H9 (cell line): Measurements from ENCODE around the gene SPATA17. TPM values are rescaled to one million over a fixed set of nuclear protein-coding genes. Genes with fewer than 3 reads are reported as not detected.

Source experiments
- DNase-seq: peaks from one replicate; pipeline ENCODE4 v3.0.0-alpha.2; 2017
- H2AFZ ChIP-seq: one replicate; pipeline ENCODE4 v1.6.1; 2013; ENCODE audit warnings: mild to moderate bottlenecking, low read length, control low read depth, moderate library complexity
- H2AK5ac ChIP-seq: 2 replicates; pipeline ENCODE4 v1.6.1; 2013; ENCODE audit warnings: low read length, control low read depth, mixed read lengths; ENCODE audit not compliant: insufficient read length
- H2BK120ac ChIP-seq: one replicate; pipeline ENCODE4 v1.6.1; 2013; ENCODE audit warnings: low read depth, mild to moderate bottlenecking, low read length, control low read depth, inconsistent platforms; ENCODE audit not compliant: poor library complexity, severe bottlenecking
- H2BK12ac ChIP-seq: 2 replicates; pipeline ENCODE4 v1.6.1; 2013; ENCODE audit warnings: low read length, control low read depth, mixed read lengths, low read depth; ENCODE audit not compliant: insufficient read length
- H2BK15ac ChIP-seq: 2 replicates; pipeline ENCODE4 v1.6.1; 2013; ENCODE audit warnings: low read depth, low read length, control low read depth
- H2BK20ac ChIP-seq: one replicate; pipeline ENCODE4 v1.6.1; 2013; ENCODE audit warnings: low read depth, mild to moderate bottlenecking, low read length, control low read depth, inconsistent platforms; ENCODE audit not compliant: poor library complexity, severe bottlenecking
- H2BK5ac ChIP-seq: 2 replicates; pipeline ENCODE4 v1.6.1; 2013; ENCODE audit warnings: low read length, control low read depth, mixed read lengths; ENCODE audit not compliant: insufficient read length
- H3K14ac ChIP-seq: 2 replicates; pipeline ENCODE4 v1.6.1; 2013; ENCODE audit warnings: low read length, control low read depth; ENCODE audit not compliant: insufficient read depth
- H3K18ac ChIP-seq: 2 replicates; pipeline ENCODE4 v1.6.1; 2013; ENCODE audit warnings: low read depth, mild to moderate bottlenecking, mixed read lengths, low read length, control low read depth; ENCODE audit not compliant: insufficient read length
- H3K23ac ChIP-seq: 2 replicates; pipeline ENCODE4 v1.6.1; 2013; ENCODE audit warnings: low read length, control low read depth, mixed read lengths, low read depth; ENCODE audit not compliant: insufficient read length
- H3K23me2 ChIP-seq: 2 replicates; pipeline ENCODE4 v1.6.1; 2013; ENCODE audit warnings: low read depth, mild to moderate bottlenecking, mixed read lengths, low read length, control low read depth; ENCODE audit not compliant: insufficient read length, poor library complexity, severe bottlenecking
- H3K27ac ChIP-seq: 2 replicates; pipeline ENCODE4 v1.5.1; 2013; ENCODE audit warnings: low read length, control low read depth, mixed read lengths, low read depth; ENCODE audit not compliant: insufficient read length
- H3K27me3 ChIP-seq: 2 replicates; pipeline ENCODE4 v1.6.1; 2013; ENCODE audit warnings: low read length, control low read depth, inconsistent platforms; ENCODE audit not compliant: insufficient read depth
- H3K4ac ChIP-seq: 2 replicates; pipeline ENCODE4 v1.6.1; 2013; ENCODE audit warnings: low read depth, mild to moderate bottlenecking, control low read depth, inconsistent platforms, low read length, moderate library complexity
- H3K4me1 ChIP-seq: 2 replicates; pipeline ENCODE4 v1.6.1; 2013; ENCODE audit warnings: low read length, control low read depth, inconsistent platforms; ENCODE audit not compliant: insufficient read depth
- H3K4me2 ChIP-seq: 2 replicates; pipeline ENCODE4 v1.6.1; 2013; ENCODE audit warnings: low read length, control low read depth, mixed read lengths; ENCODE audit not compliant: insufficient read length, insufficient read depth
- H3K56ac ChIP-seq: 2 replicates; pipeline ENCODE4 v1.6.1; 2013; ENCODE audit warnings: low read depth, mild to moderate bottlenecking, mixed read lengths, low read length, control low read depth; ENCODE audit not compliant: insufficient read length
- H3K79me1 ChIP-seq: 2 replicates; pipeline ENCODE4 v1.6.1; 2013; ENCODE audit warnings: low read depth, mild to moderate bottlenecking, moderate library complexity, low read length, control low read depth, inconsistent platforms; ENCODE audit not compliant: insufficient read depth, poor library complexity, severe bottlenecking
- H3K79me2 ChIP-seq: 2 replicates; pipeline ENCODE4 v1.6.1; 2013; ENCODE audit warnings: low read length, control low read depth, inconsistent platforms; ENCODE audit not compliant: insufficient read depth
- H3K9ac ChIP-seq: 2 replicates; pipeline ENCODE4 v1.6.1; 2013; ENCODE audit warnings: low read length, control low read depth, mixed read lengths; ENCODE audit not compliant: insufficient read length; ENCODE audit errors: extremely low read depth
- H3K9me3 ChIP-seq: one replicate; pipeline ENCODE4 v1.6.1; 2013; ENCODE audit warnings: low read depth, low read length, inconsistent platforms; ENCODE audit not compliant: control insufficient read depth
- H3T11ph ChIP-seq: one replicate; pipeline ENCODE4 v1.6.1; 2013; ENCODE audit warnings: mild to moderate bottlenecking, low read length, control low read depth, inconsistent platforms
- H4K20me1 ChIP-seq: one replicate; pipeline ENCODE4 v1.6.1; 2013; ENCODE audit not compliant: control insufficient read depth, insufficient read length, insufficient read depth
- H4K5ac ChIP-seq: 2 replicates; pipeline ENCODE4 v1.6.1; 2013; ENCODE audit warnings: low read depth, mild to moderate bottlenecking, mixed read lengths, low read length, control low read depth; ENCODE audit not compliant: insufficient read length
- H4K8ac ChIP-seq: replicated peaks from 2 replicates; pipeline ENCODE4 v1.6.1; 2013; ENCODE audit warnings: low read length, control low read depth, mixed read lengths, low read depth; ENCODE audit not compliant: insufficient read length
- H4K91ac ChIP-seq: 2 replicates; pipeline ENCODE4 v1.6.1; 2013; ENCODE audit warnings: low read depth, mild to moderate bottlenecking, moderate library complexity, mixed read lengths, low read length, control low read depth; ENCODE audit not compliant: insufficient read length
- H3K27ac Mint-ChIP-seq, 3 experiments: 2 replicates in 2 of 3; 3 replicates in 1 of 3; pipeline ENCODE4 v1.8.0; 2020 to 2021; ENCODE audit warnings: mixed read lengths in 3 of 3, mild to moderate bottlenecking in 1 of 3, moderate library complexity in 1 of 3
- H3K27me3 Mint-ChIP-seq: 2 replicates; pipeline ENCODE4 v1.8.0; 2021; ENCODE audit warnings: low read depth, mild to moderate bottlenecking, moderate library complexity, mixed read lengths
- H3K36me3 Mint-ChIP-seq, 3 experiments: 2 replicates in 2 of 3; 3 replicates in 1 of 3; pipeline ENCODE4 v1.8.0; 2020 to 2021; ENCODE audit warnings: low read depth in 3 of 3, mixed read lengths in 3 of 3; ENCODE audit not compliant: insufficient read depth in 1 of 3
- H3K4me1 Mint-ChIP-seq, 2 experiments: 2 replicates each; pipeline ENCODE4 v1.8.0; 2020; ENCODE audit warnings: mixed read lengths in 2 of 2
- H3K4me3 Mint-ChIP-seq, 2 experiments: 2 replicates in 1 of 2; 3 replicates in 1 of 2; pipeline ENCODE4 v1.8.0; 2020 to 2021; ENCODE audit warnings: mild to moderate bottlenecking in 2 of 2, mixed read lengths in 2 of 2, moderate library complexity in 1 of 2
- H3K9me3 Mint-ChIP-seq, 2 experiments: 2 replicates in 1 of 2; 3 replicates in 1 of 2; pipeline ENCODE4 v1.8.0; 2020; ENCODE audit warnings: mild to moderate bottlenecking in 2 of 2, mixed read lengths in 2 of 2, moderate library complexity in 1 of 2
- CTCF ChIP-seq: fragments of 200-600 bp; sonication (generic); conservative IDR thresholded peaks from 3 replicates; pipeline ENCODE4 v1.8.0; 2021; ENCODE audit warnings: antibody characterized with exemption, mild to moderate bottlenecking
- total RNA-seq: library from RNA; stranded (reverse); gene quantifications from 2 replicates; pipeline ENCODE4 v1.2.1, GENCODE V29; 2021

Gene SPATA17
- total RNA-seq, 1 experiment from 2014 or later: 0.44 TPM

- Histone ChIP-seq H3K4me2 (no peak overlapping the region), H3K18ac (no peak overlapping the region), H4K20me1 (no peaks in the 10 kb centered on the region), H3K4ac (no peak overlapping the region), H3K27ac (no peak overlapping the region), H2AK5ac (no peak overlapping the region), H2BK5ac (no peak overlapping the region), H2BK20ac (no peak overlapping the region), H3K27me3 (no peaks in the 10 kb centered on the region), H2BK120ac (no peak overlapping the region), H4K5ac (no peak overlapping the region), H3T11ph (no peak overlapping the region), H3K9ac (no peak overlapping the region), H3K79me1 (no peaks in the 10 kb centered on the region), H3K14ac (no peak overlapping the region), H3K4me1 (no peaks in the 10 kb centered on the region), H4K8ac (no peak overlapping the region), H4K91ac (no peak overlapping the region), H3K79me2 (no peaks in the 10 kb centered on the region), H3K56ac (no peak overlapping the region), H2BK15ac (no peak overlapping the region), H3K23ac (no peak overlapping the region), H3K23me2 (no peaks in the 10 kb centered on the region), H2BK12ac (no peak overlapping the region), H2AFZ (no peak overlapping the region), H3K9me3 (no peaks in the 10 kb centered on the region)
- H3K4me3 Mint-ChIP-seq: no peak overlapping the region; a peak in 1 of 5 replicates
- peak overlapping the region in 1 of 3 experiments; percentile 79; a peak in 3 of 7 replicates for H3K27ac Mint-ChIP-seq
- H3K36me3 Mint-ChIP-seq: peaks cover 0 to 7% (median 3%) of the 10 kb centered on the region in 3 experiments; a peak in 2 of 7 replicates
- no peak for TF ChIP-seq CTCF
- no peak for DNase-seq
- no peaks in the 10 kb centered on the region for H3K4me1 Mint-ChIP-seq
- H3K27me3 Mint-ChIP-seq: no peaks in the 10 kb centered on the region
- no peaks in the 10 kb centered on the region for H3K9me3 Mint-ChIP-seq
Observed at GRCh38 chr1:217602380-217602779, 28.8 kb upstream of the SPATA17 start.
